H1 (cell line): ENCODE results near the gene DNAH8. TPM values are rescaled to one million over a fixed set of nuclear protein-coding genes. Genes with fewer than 3 reads are reported as not detected.

Source experiments
- CTCF ChIA-PET: fragments of 300-600 bp; sonication (Branson Sonifier 250); formaldehyde crosslinking; loops from one replicate; lab custom pipeline; 2021; ENCODE audit not compliant: partially characterized antibody; lab: Charles Lee
- POLR2A ChIA-PET: fragments of 300-600 bp; sonication (Branson Sonifier 250); formaldehyde crosslinking; loops from one replicate; lab custom pipeline; 2021; ENCODE audit warnings: inconsistent platforms; ENCODE audit not compliant: partially characterized antibody; lab: Charles Lee
- DNase-seq, 2 experiments: peaks; one replicate each; pipeline versions ENCODE4 v3.0.0 to v3.0.0-alpha.2; 2010 to 2022; ENCODE audit warnings: low spot score in 2 of 2, low read depth in 1 of 2, mixed read lengths in 1 of 2
- FAIRE-seq: peaks from 2 replicates; lab custom pipeline; 2011; peaks lifted over from hg19 to GRCh38; lab: Jason Lieb, UNC
- H2AFZ ChIP-seq: 2 replicates; pipeline ENCODE4 v1.8.1; 2012; ENCODE audit warnings: low read length, inconsistent platforms
- H2AK5ac ChIP-seq: 2 replicates; pipeline ENCODE4 v1.6.1; 2013; ENCODE audit warnings: low read depth, low read length
- H2BK120ac ChIP-seq: replicated peaks from 2 replicates; pipeline ENCODE3; 2013; ENCODE audit warnings: low read depth, low read length, inconsistent platforms
- H2BK12ac ChIP-seq: 2 replicates; pipeline ENCODE4 v1.6.1; 2013; ENCODE audit warnings: low read depth, low read length
- H2BK15ac ChIP-seq: 2 replicates; pipeline ENCODE4 v1.6.1; 2013; ENCODE audit warnings: low read length
- H2BK20ac ChIP-seq: 2 replicates; pipeline ENCODE4 v1.6.1; 2013; ENCODE audit warnings: low read length
- H2BK5ac ChIP-seq: 2 replicates; pipeline ENCODE4 v1.6.1; 2013; ENCODE audit warnings: low read depth, low read length
- H3K14ac ChIP-seq: 2 replicates; pipeline ENCODE4 v1.6.1; 2013; ENCODE audit warnings: inconsistent platforms; ENCODE audit not compliant: insufficient read length
- H3K18ac ChIP-seq: 2 replicates; pipeline ENCODE4 v1.6.1; 2013; ENCODE audit warnings: low read length; ENCODE audit errors: extremely low read depth
- H3K23ac ChIP-seq: 2 replicates; pipeline ENCODE4 v1.6.1; 2013; ENCODE audit warnings: inconsistent platforms; ENCODE audit not compliant: insufficient read length
- H3K23me2 ChIP-seq: 2 replicates; pipeline ENCODE4 v1.6.1; 2013; ENCODE audit warnings: low read depth, low read length
- H3K27ac ChIP-seq: 2 replicates; pipeline ENCODE4 v1.6.1; 2011; ENCODE audit warnings: low read depth, low read length, inconsistent platforms
- H3K27me3 ChIP-seq, 4 experiments: replicated peaks in 1 of 4; 1 replicate in 1 of 4; 2 replicates in 3 of 4; pipeline versions ENCODE4 v1.6.1 to v1.8.1; 2011 to 2013; ENCODE audit warnings: low read length in 3 of 4, mild to moderate bottlenecking in 3 of 4, inconsistent platforms in 2 of 4, mixed read lengths in 2 of 4, moderate library complexity in 1 of 4; ENCODE audit not compliant: control insufficient read depth in 3 of 4, insufficient read depth in 3 of 4; ENCODE audit errors: extremely low read depth in 1 of 4
- H3K36me3 ChIP-seq, 4 experiments: 2 replicates each; pipeline versions ENCODE4 v1.6.1 to v1.8.1; 2011 to 2013; ENCODE audit warnings: mild to moderate bottlenecking in 4 of 4, low read length in 3 of 4, moderate library complexity in 2 of 4, control low read depth in 1 of 4, inconsistent platforms in 1 of 4; ENCODE audit not compliant: insufficient read depth in 4 of 4, control insufficient read depth in 2 of 4
- H3K4ac ChIP-seq: replicated peaks from 2 replicates; pipeline ENCODE3; 2013; ENCODE audit warnings: low read length, low read depth, mixed read lengths, inconsistent platforms; ENCODE audit not compliant: insufficient read length
- H3K4me1 ChIP-seq, 4 experiments: replicated peaks in 1 of 4; 1 replicate in 1 of 4; 2 replicates in 3 of 4; pipeline versions ENCODE4 v1.6.1 to v1.8.1; 2011 to 2013; ENCODE audit warnings: low read length in 3 of 4, inconsistent platforms in 2 of 4, mixed read lengths in 1 of 4; ENCODE audit not compliant: insufficient read depth in 4 of 4, control insufficient read depth in 3 of 4
- H3K4me2 ChIP-seq, 2 experiments: 2 replicates each; pipeline versions ENCODE4 v1.6.1 to v1.8.1; 2011 to 2013; ENCODE audit warnings: low read depth in 2 of 2, low read length in 2 of 2, control low read depth in 1 of 2, inconsistent platforms in 1 of 2, mild to moderate bottlenecking in 1 of 2; ENCODE audit not compliant: insufficient read depth in 1 of 2
- H3K4me3 ChIP-seq, 4 experiments: fragments of 200-600, 300-600 bp in 1 of 4; sonication (generic), shearing (Covaris generic), sonication (Bioruptor Twin) in 1 of 4; 2 replicates each; pipeline versions ENCODE4 v1.5.1 to v1.8.1; 2011 to 2016; ENCODE audit warnings: low read length in 4 of 4, low read depth in 3 of 4, control low read depth in 2 of 4, inconsistent platforms in 2 of 4, mild to moderate bottlenecking in 2 of 4, mixed read lengths in 1 of 4, moderate library complexity in 1 of 4; ENCODE audit not compliant: insufficient read depth in 2 of 4; ENCODE audit errors: extremely low read depth in 1 of 4
- H3K56ac ChIP-seq: replicated peaks from 2 replicates; pipeline ENCODE3; 2013; ENCODE audit warnings: low read depth, mild to moderate bottlenecking, mixed read lengths, low read length, inconsistent platforms; ENCODE audit not compliant: insufficient read length
- H3K79me1 ChIP-seq: 2 replicates; pipeline ENCODE4 v1.6.1; 2013; ENCODE audit warnings: low read depth, low read length, control low read depth
- H3K79me2 ChIP-seq, 2 experiments: 2 replicates each; pipeline versions ENCODE4 v1.6.1 to v1.8.1; 2012 to 2013; ENCODE audit warnings: low read length in 2 of 2, mild to moderate bottlenecking in 2 of 2, inconsistent platforms in 1 of 2; ENCODE audit not compliant: insufficient read depth in 2 of 2, control insufficient read depth in 1 of 2
- H3K9ac ChIP-seq, 4 experiments: replicated peaks in 1 of 4; 1 replicate in 1 of 4; 2 replicates in 3 of 4; pipeline versions ENCODE4 v1.6.1 to v1.8.1; 2011 to 2013; ENCODE audit warnings: low read depth in 3 of 4, low read length in 3 of 4, control low read depth in 2 of 4, mild to moderate bottlenecking in 2 of 4, moderate library complexity in 2 of 4, inconsistent platforms in 1 of 4; ENCODE audit errors: extremely low read depth in 1 of 4
- H3K9me3 ChIP-seq, 2 experiments: 2 replicates each; pipeline versions ENCODE4 v1.6.1 to v1.8.1; 2012 to 2013; ENCODE audit warnings: mild to moderate bottlenecking in 2 of 2, moderate library complexity in 2 of 2, control low read depth in 1 of 2, inconsistent platforms in 1 of 2, low read depth in 1 of 2, low read length in 1 of 2, mixed read lengths in 1 of 2; ENCODE audit not compliant: insufficient read depth in 2 of 2
- H4K20me1 ChIP-seq, 2 experiments: replicated peaks in 1 of 2; 2 replicates each; pipeline versions ENCODE3 to v1.8.1; 2011 to 2013; ENCODE audit warnings: inconsistent platforms in 2 of 2, low read length in 2 of 2, mild to moderate bottlenecking in 1 of 2; ENCODE audit not compliant: insufficient read depth in 2 of 2, control insufficient read depth in 1 of 2
- H4K5ac ChIP-seq: 2 replicates; pipeline ENCODE4 v1.6.1; 2013; ENCODE audit warnings: low read length, low read depth, mixed read lengths, inconsistent platforms; ENCODE audit not compliant: insufficient read length
- H4K8ac ChIP-seq: 2 replicates; pipeline ENCODE4 v1.8.0; 2013; ENCODE audit warnings: mild to moderate bottlenecking, moderate library complexity, low read length, inconsistent platforms; ENCODE audit not compliant: insufficient read depth; ENCODE audit errors: extremely low read depth
- H4K91ac ChIP-seq: replicated peaks from 2 replicates; pipeline ENCODE3; 2013; ENCODE audit warnings: low read length, mixed read lengths, inconsistent platforms; ENCODE audit not compliant: insufficient read length
- CBX5 ChIP-seq: fragments of 300-800, 300-1000 bp; sonication (generic); IDR thresholded peaks from 2 replicates; pipeline ENCODE4 v1.7.1; 2016; ENCODE audit warnings: antibody characterized with exemption, low read length, low read depth
- EZH2 ChIP-seq: fragments of 200-600 bp; sonication (generic); IDR thresholded peaks from 2 replicates; pipeline ENCODE4 v1.7.1; 2012; ENCODE audit warnings: low read depth, mild to moderate bottlenecking, moderate library complexity, low read length, inconsistent platforms; ENCODE audit not compliant: severe bottlenecking
- GABPA ChIP-seq: IDR thresholded peaks from 2 replicates; pipeline ENCODE4 v1.6.1; 2011; ENCODE audit warnings: mild to moderate bottlenecking, low read length, moderate library complexity, borderline replicate concordance; ENCODE audit not compliant: insufficient read depth
- GTF2F1 ChIP-seq: IDR thresholded peaks from 2 replicates; pipeline ENCODE4 v1.6.1; 2012; ENCODE audit warnings: low read depth, low read length, improper control_type of control experiment, borderline replicate concordance
- POU5F1 ChIP-seq: IDR thresholded peaks from 2 replicates; pipeline ENCODE4 v1.6.1; 2011; ENCODE audit warnings: low read depth, mild to moderate bottlenecking, low read length, moderate library complexity
- RAD21 ChIP-seq, 2 experiments: IDR thresholded peaks in 1 of 2; conservative IDR thresholded peaks in 1 of 2; 2 replicates each; pipeline ENCODE4 v1.6.1; 2011; ENCODE audit warnings: low read depth in 2 of 2, low read length in 2 of 2, improper control_type of control experiment in 1 of 2, inconsistent platforms in 1 of 2, mild to moderate bottlenecking in 1 of 2, moderate library complexity in 1 of 2
- WGBS, 2 experiments: shearing (Covaris generic) in 1 of 2; methylation state at CpG; one replicate each; pipeline versions ENCODE4 v1.1.6 to v1.1.7; 2013 to 2015; ENCODE audit warnings: low lambda C conversion rate in 2 of 2, mixed read lengths in 2 of 2, inconsistent platforms in 1 of 2, low coverage in 1 of 2, missing lambda C conversion rate in 1 of 2; ENCODE audit not compliant: insufficient replicate concordance in 2 of 2, insufficient coverage in 1 of 2, insufficient read length in 1 of 2; ENCODE audit errors: extremely low coverage in 1 of 2, missing lambda C conversion rate in 1 of 2; 5-methylcytosine and 5-hydroxymethylcytosine counted together
- polyA plus RNA-seq, 7 experiments: library from polyadenylated mRNA; depleted of rRNA in 3 of 7; stranded (reverse) in 5 of 7; unstranded in 2 of 7; fragments of >200 nt in 5 of 7; fragments of 200-250 nt in 2 of 7; gene quantifications; 1 replicate in 5 of 7; 2 replicates in 1 of 7; 4 replicates in 1 of 7; pipeline versions ENCODE4 v1.2.1 to v1.2.3, GENCODE V29; 2011 to 2013; ENCODE audit warnings: missing spikeins in 2 of 7, mixed read lengths in 2 of 7
- total RNA-seq: library from RNA; stranded (reverse); fragmentation: NEBNext Ultra II Directional; extraction: Animal tissue kit (Norgen Biotek cat#: 25700); gene quantifications from 2 replicates; pipeline ENCODE4 v1.2.1, GENCODE V29; 2021
- TF ChIP-seq, protein P1 (sequence below): IDR thresholded peaks from 2 replicates; pipeline ENCODE4 v1.6.1; 2012; ENCODE audit warnings: inconsistent platforms

DNAH8 gene
- total and polyA plus RNA-seq, 2 of the 8 experiments (the other 6 are each of a cell fraction or from before 2014, with no cell fraction given) = under 0.01 TPM; not detected in 1

DNA sequence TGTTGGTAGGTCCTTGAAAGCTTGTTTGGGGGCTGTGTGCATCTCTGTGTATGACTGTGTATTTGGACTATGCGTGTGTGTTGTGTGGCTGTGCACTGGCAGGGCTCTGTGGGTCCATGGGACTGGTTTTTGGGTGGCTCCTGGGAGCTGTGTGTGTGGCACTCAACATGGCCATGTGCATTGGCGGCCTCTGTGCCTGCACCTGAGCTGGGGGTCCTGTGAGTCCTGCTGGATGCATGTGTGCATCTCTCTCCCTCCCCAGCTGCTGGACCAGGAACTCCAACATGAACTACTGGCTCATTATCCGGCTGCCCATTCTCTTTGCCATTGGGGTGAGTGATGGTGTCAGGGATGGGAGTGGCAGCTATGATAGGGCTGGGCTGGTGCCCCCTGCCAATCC, 363.6 kb downstream of the DNAH8 start:
- ChIA-PET POLR2A (interaction anchor here (1.0 kb wide), 1 partner anchor 9 kb away, joined by 3 read pairs; no protein-coding TSS in a partner anchor), CTCF (interaction anchor here (0.7 to 2.2 kb wide), 7 partner anchors 14 to 224 kb away, joined by 3 to 7 read pairs (median 4); no protein-coding TSS in a partner anchor)
- WGBS, 2 experiments = 82% methylated on average over 3 of the region's 3 CpGs; no CpG with 5 or more reads in 1 of the 2 experiments

More for the DNA sequence above, 363.6 kb downstream of the DNAH8 start:
- TF ChIP-seq POU5F1 (no peak), GABPA (no peak), EZH2 (no peak), GTF2F1 (no peak), CBX5 (no peak), RAD21 (IDR thresholded peaks at IDR 0.05 in 1 of 2, conservative IDR thresholded peaks at IDR 0.05 in 1 of 2; ENCODE audit: low read depth in 2 of 2, low read length in 2 of 2) (no peak)
- TF ChIP-seq, protein P1, sequence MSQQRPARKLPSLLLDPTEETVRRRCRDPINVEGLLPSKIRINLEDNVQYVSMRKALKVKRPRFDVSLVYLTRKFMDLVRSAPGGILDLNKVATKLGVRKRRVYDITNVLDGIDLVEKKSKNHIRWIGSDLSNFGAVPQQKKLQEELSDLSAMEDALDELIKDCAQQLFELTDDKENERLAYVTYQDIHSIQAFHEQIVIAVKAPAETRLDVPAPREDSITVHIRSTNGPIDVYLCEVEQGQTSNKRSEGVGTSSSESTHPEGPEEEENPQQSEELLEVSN = no peak
- TF ChIP-seq, all 59 proteins: peak for 0
- H2BK12ac ChIP-seq = no peak overlapping the region
- H2BK5ac ChIP-seq = no peak overlapping the region
- H3K4ac ChIP-seq = no peak overlapping the region
- H4K91ac ChIP-seq = no peak overlapping the region
- FAIRE-seq = no peak
- no peaks in the 10 kb centered on the region for H3K79me1 ChIP-seq
- H4K20me1 ChIP-seq = no peaks in the 10 kb centered on the region
- no peak overlapping the region for H3K23ac ChIP-seq
- H3K23me2 ChIP-seq = no peaks in the 10 kb centered on the region
- H2AK5ac ChIP-seq = no peak overlapping the region
- H3K27me3 ChIP-seq = 0 out of 7 replicates have a peak, but pooled peaks cover 0 to under 1% (median 0%) of the 10 kb centered on the region in 4 experiments
- no peak overlapping the region for H3K4me3 ChIP-seq
- no peak overlapping the region for H4K8ac ChIP-seq
- H3K79me2 ChIP-seq = no peaks in the 10 kb centered on the region
- peaks cover 0 to 8% (median 0%) of the 10 kb centered on the region in 4 experiments; a peak in 2 of 7 replicates for H3K4me1 ChIP-seq
- DNase-seq = no peak
- no peak overlapping the region for H4K5ac ChIP-seq
- no peak overlapping the region for H2BK20ac ChIP-seq
- H3K9ac ChIP-seq = no peak overlapping the region
- H3K18ac ChIP-seq = no peak overlapping the region
- H2BK15ac ChIP-seq = no peak overlapping the region
- H3K14ac ChIP-seq = no peak overlapping the region
- H3K27ac ChIP-seq = no peak overlapping the region
- no peaks in the 10 kb centered on the region for H3K9me3 ChIP-seq
- H3K56ac ChIP-seq = no peak overlapping the region
- H2AFZ ChIP-seq = no peak overlapping the region
- no peaks in the 10 kb centered on the region for H3K36me3 ChIP-seq
- H2BK120ac ChIP-seq = no peak overlapping the region
- H3K4me2 ChIP-seq = no peak overlapping the region
